Natural killer cell treated with Interleukin-12 subunit alpha and Interleukin-12 subunit beta and Interleukin-15 and Interleukin-18, amount 100 ng/mL, for 72 hours (primary cell): ENCODE measurements around the gene SCYL2. TPM values are rescaled to one million over a fixed set of nuclear protein-coding genes. Genes with fewer than 3 reads are reported as not detected.
"Not testable (repeated sequence)": the region's sequence is repeated elsewhere in the genome, so short reads cannot be mapped to it uniquely, and the experiment has no call there.

ENCODE experiments used
- ATAC-seq, 2 donors: fragments of 150-1000 bp; cut with Tn5 transposase in 1 of 2; sonication (Bioruptor Pico), chemical (Tn5 transposase) in 1 of 2; 2 replicates each; pipeline ENCODE4 v1.10.0; 2021
- DNase-seq: peaks from one replicate; pipeline ENCODE4 v3.0.0; 2022; ENCODE audit warnings: low spot score
- H3K27ac Mint-ChIP-seq, 2 donors: 1 replicate in 1 of 2; 2 replicates in 1 of 2; pipeline ENCODE4 v1.8.0; 2022; ENCODE audit warnings: mixed read lengths in 2 of 2, mild to moderate bottlenecking in 1 of 2, moderate library complexity in 1 of 2
- H3K27me3 Mint-ChIP-seq, 2 donors: 1 replicate in 1 of 2; 2 replicates in 1 of 2; pipeline ENCODE4 v1.8.0; 2022; ENCODE audit warnings: mixed read lengths in 2 of 2
- H3K36me3 Mint-ChIP-seq: one replicate; pipeline ENCODE4 v1.8.0; 2022; ENCODE audit warnings: mixed read lengths
- H3K4me1 Mint-ChIP-seq, 2 donors: 1 replicate in 1 of 2; 2 replicates in 1 of 2; pipeline ENCODE4 v1.8.0; 2022; ENCODE audit warnings: low read depth in 2 of 2, mixed read lengths in 2 of 2, mild to moderate bottlenecking in 1 of 2
- H3K4me3 Mint-ChIP-seq: one replicate; pipeline ENCODE4 v1.8.0; 2022; ENCODE audit warnings: mixed read lengths
- H3K9me3 Mint-ChIP-seq: 2 replicates; pipeline ENCODE4 v1.8.0; 2022; ENCODE audit warnings: mixed read lengths
- total RNA-seq, 2 donors: library from RNA; stranded (reverse); gene quantifications; one replicate each; pipeline ENCODE4 v1.2.3, GENCODE V29; 2022

The SCYL2 gene
- total RNA-seq, 2 donors from 2014 or later = 33.3 to 43.5 TPM

DNA sequence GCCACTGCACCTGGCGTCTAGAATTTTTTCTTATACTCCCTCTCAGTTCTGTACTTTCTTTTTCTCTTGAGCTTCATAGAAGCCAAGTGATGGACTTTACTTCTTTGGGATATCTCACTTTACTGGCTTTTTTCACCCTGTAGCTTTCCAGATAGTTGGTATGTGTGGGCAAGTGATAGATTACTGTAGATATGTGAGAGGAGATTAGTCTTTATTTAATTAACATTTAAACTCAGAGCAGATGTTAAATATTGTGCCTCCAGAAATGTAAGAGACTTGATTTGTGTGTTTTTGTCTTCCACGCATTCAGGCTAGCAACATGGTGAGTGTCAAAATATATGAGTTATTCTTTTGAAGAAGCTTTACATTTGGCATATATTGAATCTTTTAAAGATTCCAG lies 50.4 kb downstream of the SCYL2 start:
- Mint-ChIP-seq H3K4me3 (no peak overlapping the region), H3K27me3 (no peaks in the 10 kb centered on the region), H3K36me3 (peaks cover 11% of the 10 kb centered on the region), H3K4me1 (peaks cover 0 to 3% of the 10 kb centered on the region in 2 donors), H3K9me3 (no peaks in the 10 kb centered on the region), H3K27ac (no peak overlapping the region)
- ATAC-seq (no peak), DNase-seq (no peak)

DNA sequence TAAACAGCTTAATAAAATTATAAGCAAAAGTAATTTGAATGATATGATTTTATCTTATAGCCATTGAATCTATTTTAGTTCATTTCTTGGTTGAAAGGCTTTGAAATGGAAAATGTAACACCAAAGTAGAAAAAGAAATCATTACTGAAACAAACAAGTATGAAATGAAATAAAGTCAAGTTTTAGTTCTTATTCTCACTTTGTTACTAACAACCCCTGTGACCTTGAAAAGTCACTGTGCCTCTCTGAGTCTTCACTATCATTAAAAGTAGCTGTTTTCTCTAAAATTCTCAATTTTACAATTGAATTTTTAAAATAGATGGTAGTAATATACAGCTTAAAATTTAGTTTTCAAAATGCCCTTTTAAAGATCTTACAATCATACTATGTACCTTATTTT lies 57.5 kb downstream of the SCYL2 start:
- Mint-ChIP-seq H3K9me3 (no peaks in the 10 kb centered on the region), H3K36me3 (peaks cover 9% of the 10 kb centered on the region), H3K27me3 (no peaks in the 10 kb centered on the region), H3K4me3 (no peak overlapping the region), H3K4me1 (no peaks in the 10 kb centered on the region), H3K27ac (no peak overlapping the region)
- DNase-seq (no peak), ATAC-seq (no peak)

GRCh38 chr12:100326208-100326607 lies 59.2 kb downstream of the SCYL2 start:
- peaks cover 19% of the 10 kb centered on the region for H3K36me3 Mint-ChIP-seq

DNA sequence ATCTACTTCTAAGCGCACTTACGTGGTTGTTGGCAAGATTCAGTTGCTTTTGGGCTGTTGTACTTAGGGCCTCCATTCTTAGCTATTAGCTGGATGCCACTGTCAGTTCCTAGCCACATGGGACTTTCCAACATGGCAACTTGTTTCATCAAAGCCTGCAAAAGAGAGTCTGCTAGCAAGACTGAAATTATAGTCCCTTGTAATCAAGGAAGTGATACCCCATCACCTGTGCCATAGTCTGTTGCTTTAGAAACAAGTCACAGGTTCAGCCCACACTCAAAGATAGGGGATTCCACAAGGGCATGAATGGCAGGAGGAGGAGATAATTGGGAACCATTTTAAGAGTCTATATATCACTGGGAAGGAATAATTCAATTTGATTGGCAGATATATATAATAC lies 62.8 kb downstream of the SCYL2 start:
- Mint-ChIP-seq H3K27me3 (no peaks in the 10 kb centered on the region), H3K4me3 (no peak overlapping the region), H3K4me1 (no peaks in the 10 kb centered on the region), H3K27ac (no peak overlapping the region), H3K9me3 (no peaks in the 10 kb centered on the region), H3K36me3 (peaks cover 34% of the 10 kb centered on the region)
- DNase-seq (no peak), ATAC-seq (no peak)

More at GRCh38 chr12:100326208-100326607, 59.2 kb downstream of the SCYL2 start:
- DNase-seq (no peak), ATAC-seq (no peak)
- H3K27me3 Mint-ChIP-seq = no peaks in the 10 kb centered on the region
- no peak overlapping the region for H3K4me3 Mint-ChIP-seq
- H3K27ac Mint-ChIP-seq = no peak overlapping the region
- no peaks in the 10 kb centered on the region for H3K4me1 Mint-ChIP-seq
- no peaks in the 10 kb centered on the region for H3K9me3 Mint-ChIP-seq

- Mint-ChIP-seq H3K27me3 (no peaks in the 10 kb centered on the region), H3K4me1 (peaks cover 0 to 4% of the 10 kb centered on the region in 2 donors), H3K27ac (no peak overlapping the region), H3K9me3 (no peaks in the 10 kb centered on the region), H3K36me3 (peaks cover 50% of the 10 kb centered on the region), H3K4me3 (no peak overlapping the region)
- DNase-seq (no peak), ATAC-seq (no peak)
These were observed 64.9 kb downstream of the SCYL2 start for GRCh38 chr12:100331871-100332270.

GRCh38 chr12:100332852-100333251 lies 65.9 kb downstream of the SCYL2 start:
- Mint-ChIP-seq H3K27ac (no peak overlapping the region), H3K4me1 (peaks cover 0 to 4% of the 10 kb centered on the region in 2 donors), H3K36me3 (peaks cover 51% of the 10 kb centered on the region), H3K4me3 (no peak overlapping the region), H3K9me3 (no peaks in the 10 kb centered on the region), H3K27me3 (no peaks in the 10 kb centered on the region)
- ATAC-seq (no peak), DNase-seq (no peak)

DNA sequence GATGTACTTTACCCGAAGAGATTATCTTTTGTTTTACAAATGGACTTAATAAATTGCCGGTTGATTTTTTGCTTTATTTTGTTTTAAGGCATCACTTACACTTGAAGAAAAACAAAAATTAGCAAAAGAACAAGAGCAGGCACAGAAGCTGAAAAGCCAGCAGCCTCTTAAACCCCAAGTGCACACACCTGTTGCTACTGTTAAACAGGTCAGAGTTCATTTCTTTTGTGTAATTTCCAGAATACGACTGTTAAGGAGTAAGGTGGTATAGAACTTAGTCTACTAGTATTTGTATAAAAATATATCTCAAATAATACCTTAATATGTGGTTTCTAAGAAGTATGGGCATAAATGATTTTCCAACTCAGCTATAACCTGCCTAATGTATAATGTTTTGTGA lies 70.3 kb downstream of the SCYL2 start:
- no peak overlapping the region for H3K27ac Mint-ChIP-seq
- no peak for DNase-seq
- no peaks in the 10 kb centered on the region for H3K9me3 Mint-ChIP-seq
- H3K36me3 Mint-ChIP-seq = peaks cover 36% of the 10 kb centered on the region
- no peak for ATAC-seq
- H3K4me3 Mint-ChIP-seq = no peak overlapping the region
- no peaks in the 10 kb centered on the region for H3K27me3 Mint-ChIP-seq
- peaks cover 0 to 4% of the 10 kb centered on the region in 2 donors for H3K4me1 Mint-ChIP-seq

DNA sequence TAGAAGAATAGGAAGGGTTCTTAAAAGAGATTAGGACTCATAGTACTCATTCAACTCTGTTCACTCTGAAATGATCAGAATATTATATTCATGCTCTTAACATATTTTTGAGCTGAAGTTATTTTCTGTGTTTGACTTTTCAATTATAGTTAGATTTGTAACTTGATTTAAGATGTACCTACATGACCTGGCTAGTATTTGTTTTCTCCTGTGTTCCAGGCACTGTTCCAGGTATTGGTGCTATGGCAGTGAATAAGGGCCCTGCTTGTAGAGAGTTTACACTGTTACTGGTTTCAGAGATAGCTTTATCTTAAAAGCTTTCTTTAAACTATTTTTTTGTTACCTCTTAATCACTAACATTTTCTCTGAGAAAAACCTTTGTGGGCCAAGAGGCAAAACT lies 70.8 kb downstream of the SCYL2 start:
- Mint-ChIP-seq H3K4me1 (peaks cover 0 to 4% of the 10 kb centered on the region in 2 donors), H3K36me3 (peaks cover 37% of the 10 kb centered on the region), H3K9me3 (no peaks in the 10 kb centered on the region), H3K27ac (no peak overlapping the region), H3K4me3 (no peak overlapping the region), H3K27me3 (no peaks in the 10 kb centered on the region)
- no peak for ATAC-seq
- DNase-seq = no peak

- Mint-ChIP-seq H3K9me3 (no peaks in the 10 kb centered on the region), H3K4me3 (no peak overlapping the region), H3K36me3 (peaks cover 31% of the 10 kb centered on the region), H3K27me3 (no peaks in the 10 kb centered on the region), H3K27ac (no peak overlapping the region), H3K4me1 (peaks cover 0 to 4% of the 10 kb centered on the region in 2 donors)
- ATAC-seq (no peak), DNase-seq (no peak)
These were observed 72.1 kb downstream of the SCYL2 start for GRCh38 chr12:100339071-100339470.

- H3K4me3 Mint-ChIP-seq, ATAC-seq, H3K27me3 Mint-ChIP-seq, H3K27ac Mint-ChIP-seq, DNase-seq, H3K9me3 Mint-ChIP-seq, H3K4me1 Mint-ChIP-seq: not testable (repeated sequence)
- H3K36me3 Mint-ChIP-seq = peaks cover 10% of the 10 kb centered on the region
These were observed 75.9 kb downstream of the SCYL2 start for GRCh38 chr12:100342897-100343296.

GRCh38 chr12:100344351-100344750 lies 77.4 kb downstream of the SCYL2 start:
- H3K4me1 Mint-ChIP-seq, H3K9me3 Mint-ChIP-seq, DNase-seq, ATAC-seq, H3K36me3 Mint-ChIP-seq, H3K4me3 Mint-ChIP-seq, H3K27me3 Mint-ChIP-seq, H3K27ac Mint-ChIP-seq: not testable (repeated sequence)

DNA sequence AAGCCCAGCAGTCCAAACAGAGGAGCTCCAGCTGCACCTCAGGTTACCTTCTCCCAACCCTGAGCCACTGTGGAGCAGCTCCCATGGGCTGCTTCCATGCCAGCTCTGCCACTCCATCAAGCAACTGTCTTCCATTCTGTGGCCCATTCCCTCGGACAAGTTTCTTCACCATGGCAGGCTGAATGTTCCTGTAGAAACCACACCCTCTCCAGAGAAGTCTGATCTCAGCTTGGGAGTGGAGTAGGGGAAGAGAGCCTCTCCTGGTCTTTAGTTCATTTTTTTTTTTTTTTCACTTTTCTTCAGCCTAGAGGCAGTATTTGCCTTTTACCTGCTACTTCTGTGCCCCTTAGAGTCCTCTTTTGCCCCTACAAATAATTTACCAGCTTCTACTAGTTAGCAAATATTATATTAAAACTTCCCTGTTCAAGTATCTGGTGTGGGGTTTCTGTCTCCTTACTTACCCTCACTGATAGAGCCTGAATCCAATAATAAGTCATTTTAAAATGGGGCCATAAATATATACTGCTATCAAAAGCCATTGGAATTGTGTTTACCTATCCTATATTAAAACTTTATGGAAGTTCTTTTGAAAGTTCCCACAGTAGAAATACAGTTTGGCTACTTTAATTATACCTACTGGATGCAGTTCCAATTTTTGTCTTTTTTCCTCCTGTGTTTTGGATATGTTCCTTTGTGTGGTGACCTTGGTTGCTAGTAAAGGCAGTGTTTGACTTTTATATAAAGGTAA lies 78.2 kb downstream of the SCYL2 start:
- Mint-ChIP-seq H3K4me3 (no peak overlapping the region), H3K27ac (no peak overlapping the region), H3K9me3 (no peaks in the 10 kb centered on the region), H3K4me1 (no peaks in the 10 kb centered on the region), H3K27me3 (no peaks in the 10 kb centered on the region), H3K36me3 (peaks cover 6% of the 10 kb centered on the region)
- ATAC-seq = no peak
- no peak for DNase-seq

GRCh38 chr12:100346660-100347059 lies 79.7 kb downstream of the SCYL2 start:
- Mint-ChIP-seq H3K4me1 (no peaks in the 10 kb centered on the region), H3K27ac (no peak overlapping the region), H3K9me3 (no peaks in the 10 kb centered on the region), H3K36me3 (peaks cover 6% of the 10 kb centered on the region), H3K27me3 (no peaks in the 10 kb centered on the region), H3K4me3 (no peak overlapping the region)
- ATAC-seq (no peak), DNase-seq (no peak)

DNA sequence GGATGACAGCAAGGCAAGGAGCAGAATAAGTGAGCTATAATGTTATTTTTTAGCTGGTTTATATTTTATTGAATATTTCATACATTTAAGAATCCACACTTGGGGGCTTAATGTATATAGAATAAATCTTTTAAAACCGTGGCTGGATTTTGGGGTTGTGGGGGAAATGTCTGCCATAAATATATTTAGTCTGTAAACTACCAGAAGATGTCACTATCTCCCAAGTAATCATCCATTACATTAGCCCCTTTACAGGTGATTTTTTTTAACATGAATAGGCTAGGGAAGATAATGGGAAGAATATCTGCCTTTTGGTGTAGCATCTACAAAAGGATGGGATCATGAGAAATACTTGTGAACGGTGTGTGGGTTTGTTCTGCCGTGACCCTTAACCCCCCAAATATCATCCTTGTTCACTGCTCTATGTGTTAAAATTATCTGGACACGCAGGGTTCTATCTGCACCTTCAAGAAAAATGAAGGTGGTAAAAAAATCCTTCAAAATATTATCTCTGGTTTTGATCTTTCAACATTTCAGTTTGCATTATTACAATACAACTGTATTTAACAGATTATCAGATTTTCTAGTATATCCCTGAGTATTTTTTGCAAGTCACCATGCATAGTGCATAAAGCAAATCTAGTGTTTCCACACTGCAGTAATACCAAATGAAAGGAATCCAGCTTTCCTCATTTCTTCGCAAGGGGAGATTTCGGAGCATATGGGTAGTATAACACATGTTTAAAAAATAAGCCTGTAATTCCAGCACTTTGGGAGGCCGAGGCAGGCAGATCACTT lies 81.9 kb downstream of the SCYL2 start:
- Mint-ChIP-seq H3K27ac (no peak overlapping the region), H3K27me3 (peaks cover 7 to 9% of the 10 kb centered on the region in 2 donors), H3K4me3 (no peak overlapping the region), H3K36me3 (no peaks in the 10 kb centered on the region), H3K9me3 (no peaks in the 10 kb centered on the region), H3K4me1 (no peaks in the 10 kb centered on the region)
- DNase-seq (no peak), ATAC-seq (no peak)
